Stomach (tissue), 9 donors: ENCODE data around the gene HINT1. TPM values are rescaled to one million over a fixed set of nuclear protein-coding genes. Genes with fewer than 3 reads are reported as not detected.

Source experiments
- DNase-seq, 2 donors: peaks; one replicate each; pipeline versions ENCODE4 v3.0.0 to v3.0.0-alpha.2; 2013 to 2019
- H3K27ac ChIP-seq, 5 donors: fragments of 200-600 bp in 4 of 5; sonication (generic) in 4 of 5; one replicate each; pipeline ENCODE4 v1.5.1; 2013 to 2019; ENCODE audit warnings: mild to moderate bottlenecking in 1 of 5, moderate library complexity in 1 of 5
- H3K27me3 ChIP-seq, 3 donors: fragments of 200-600 bp; sonication (generic); one replicate each; pipeline ENCODE4 v1.5.1; 2017 to 2019; ENCODE audit warnings: mixed run types in 1 of 3
- H3K36me3 ChIP-seq, 4 donors: fragments of 200-600 bp; sonication (generic); 1 replicate in 3 of 4; 2 replicates in 1 of 4; pipeline ENCODE4 v1.5.1; 2016 to 2019
- H3K4me1 ChIP-seq, 4 donors: fragments of 200-600 bp; sonication (generic); one replicate each; pipeline ENCODE4 v1.5.1; 2016 to 2019
- H3K4me3 ChIP-seq, 4 donors: fragments of 200-600 bp; sonication (generic) in 3 of 4; one replicate each; pipeline ENCODE4 v1.5.1; 2016 to 2019; ENCODE audit warnings: mild to moderate bottlenecking in 1 of 4
- H3K9me3 ChIP-seq, 4 donors: fragments of 200-600 bp; sonication (generic); one replicate each; pipeline ENCODE4 v1.5.1; 2016 to 2019
- EP300 ChIP-seq: sonication (generic); formaldehyde crosslinking; IDR thresholded peaks from one replicate; pipeline ENCODE4 v1.6.1; 2017; ENCODE audit warnings: antibody characterized with exemption
- POLR2A ChIP-seq, 4 donors: fragments of 450-650 bp; IDR thresholded peaks; one replicate each; pipeline ENCODE4 v1.6.1; 2016; ENCODE audit warnings: antibody characterized with exemption in 4 of 4, control low read depth in 2 of 4, mild to moderate bottlenecking in 1 of 4, moderate library complexity in 1 of 4
- POLR2AphosphoS5 ChIP-seq, 3 donors: sonication (generic); formaldehyde crosslinking; IDR thresholded peaks; one replicate each; pipeline ENCODE4 v1.6.1; 2016; ENCODE audit warnings: antibody characterized with exemption in 3 of 3
- WGBS, 5 donors: extraction: QIAGEN DNeasy Blood & Tissue Kit in 3 of 5; methylation state at CpG; one replicate each; pipeline versions ENCODE4 v1.1.5 to v1.1.7; 2013 to 2018; 5-methylcytosine and 5-hydroxymethylcytosine counted together
- intact Hi-C: fragments of 100-400 bp; cut with DNase I; formaldehyde crosslinking; loops from one replicate; pipeline ENCODE4 v1.15.1; 2023; ENCODE audit warnings: low total_unique reads
- polyA plus RNA-seq, 3 donors: library from polyadenylated mRNA; stranded (reverse); fragments of 200-250 nt; gene quantifications; one replicate each; pipeline ENCODE4 v1.2.3, GENCODE V29; 2013
- total RNA-seq, 5 donors: library from RNA; depleted of rRNA; stranded (reverse); fragments of >200 nt; gene quantifications; one replicate each; pipeline versions ENCODE4 v1.1.0 to v1.2.3, GENCODE V29; 2014 to 2016
- TF ChIP-seq, protein P1 (sequence below), 7 experiments: fragments of 450-650 bp in 4 of 7; fragments of 200-600 bp in 3 of 7; sonication (generic) in 3 of 7; IDR thresholded peaks; one replicate each; pipeline ENCODE4 v1.5.1; 2016 to 2019; ENCODE audit warnings: antibody characterized with exemption in 7 of 7, control low read depth in 2 of 7, mild to moderate bottlenecking in 1 of 7
- donor health status: healthy with polysubstance abuse.
- donor health status: Bipolar disorder and iron deficiency.
- donor health status: healthy.

The HINT1 gene
- total and polyA plus RNA-seq, 8 donors: 120 to 683 (median 247) TPM

DNA sequence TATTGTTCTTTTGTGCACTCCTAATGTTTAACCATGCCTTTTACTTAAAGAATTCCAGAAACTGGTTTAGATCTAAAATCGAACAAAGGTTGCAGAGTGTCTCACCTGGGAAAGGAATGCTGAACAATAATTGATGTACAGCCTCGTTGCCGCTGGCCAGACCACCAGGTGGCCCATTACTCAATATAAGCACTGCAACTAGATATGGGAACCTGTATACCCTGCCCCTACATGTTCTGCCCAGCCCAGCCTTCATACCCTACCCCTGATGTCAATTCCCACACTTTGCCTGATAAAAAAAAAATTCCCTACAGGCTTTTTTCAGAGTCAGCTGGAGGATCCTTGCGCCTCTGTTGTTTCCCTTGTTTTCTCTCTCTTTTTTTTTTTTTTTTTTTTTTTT is 13.8 kb downstream of the HINT1 start:
- H3K27me3 ChIP-seq: no peaks in the 10 kb centered on the region
- no peak for DNase-seq
- no peaks in the 10 kb centered on the region for H3K9me3 ChIP-seq
- no peak for TF ChIP-seq EP300
- H3K27ac ChIP-seq: no peak overlapping the region
- 77 to 87% (median 80%) methylated on average over 4 of the region's 4 CpGs for WGBS, 5 donors
- intact Hi-C loops: loop anchor here (10.0 kb wide), 1 partner anchor 274 kb away; no protein-coding TSS in a partner anchor
- H3K36me3 ChIP-seq: peaks cover 0 to 3% (median under 1%) of the 10 kb centered on the region in 4 donors
- no peak overlapping the region for H3K4me3 ChIP-seq
- no peaks in the 10 kb centered on the region for H3K4me1 ChIP-seq

DNA sequence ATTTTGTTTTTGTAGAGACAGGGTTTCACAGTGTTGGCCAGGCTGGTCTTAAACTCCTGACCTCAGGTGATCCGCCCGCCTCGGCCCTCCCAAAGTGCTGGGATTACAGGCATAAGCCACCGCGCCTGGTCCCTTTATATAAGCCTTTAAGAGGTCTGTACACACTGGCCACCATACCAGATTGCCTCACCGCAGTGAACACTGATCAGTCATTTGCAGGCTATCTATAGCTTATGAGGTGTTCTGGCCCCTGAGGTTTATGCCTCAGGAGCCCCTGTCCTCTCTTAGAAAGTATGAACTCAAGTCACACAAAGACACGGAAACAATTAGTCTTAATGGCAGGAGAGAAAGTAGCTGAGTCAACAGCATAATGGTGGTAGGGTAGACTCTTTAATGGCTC is 14.6 kb downstream of the HINT1 start:
- Histone ChIP-seq H3K4me1 (no peaks in the 10 kb centered on the region), H3K9me3 (no peaks in the 10 kb centered on the region), H3K27ac (no peak overlapping the region), H3K27me3 (no peaks in the 10 kb centered on the region), H3K36me3 (no peaks in the 10 kb centered on the region), H3K4me3 (no peak overlapping the region)
- no peak for TF ChIP-seq EP300
- TF ChIP-seq POLR2A (IDR thresholded peaks at IDR 0.05): no peak
- no peak for TF ChIP-seq POLR2AphosphoS5 (IDR thresholded peaks at IDR 0.05)
- TF ChIP-seq, protein P1, sequence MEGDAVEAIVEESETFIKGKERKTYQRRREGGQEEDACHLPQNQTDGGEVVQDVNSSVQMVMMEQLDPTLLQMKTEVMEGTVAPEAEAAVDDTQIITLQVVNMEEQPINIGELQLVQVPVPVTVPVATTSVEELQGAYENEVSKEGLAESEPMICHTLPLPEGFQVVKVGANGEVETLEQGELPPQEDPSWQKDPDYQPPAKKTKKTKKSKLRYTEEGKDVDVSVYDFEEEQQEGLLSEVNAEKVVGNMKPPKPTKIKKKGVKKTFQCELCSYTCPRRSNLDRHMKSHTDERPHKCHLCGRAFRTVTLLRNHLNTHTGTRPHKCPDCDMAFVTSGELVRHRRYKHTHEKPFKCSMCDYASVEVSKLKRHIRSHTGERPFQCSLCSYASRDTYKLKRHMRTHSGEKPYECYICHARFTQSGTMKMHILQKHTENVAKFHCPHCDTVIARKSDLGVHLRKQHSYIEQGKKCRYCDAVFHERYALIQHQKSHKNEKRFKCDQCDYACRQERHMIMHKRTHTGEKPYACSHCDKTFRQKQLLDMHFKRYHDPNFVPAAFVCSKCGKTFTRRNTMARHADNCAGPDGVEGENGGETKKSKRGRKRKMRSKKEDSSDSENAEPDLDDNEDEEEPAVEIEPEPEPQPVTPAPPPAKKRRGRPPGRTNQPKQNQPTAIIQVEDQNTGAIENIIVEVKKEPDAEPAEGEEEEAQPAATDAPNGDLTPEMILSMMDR (IDR thresholded peaks at IDR 0.05): no peak
- DNase-seq: no peak
- intact Hi-C loops: loop anchor here (10.0 kb wide), 1 partner anchor 274 kb away; no protein-coding TSS in a partner anchor
- 91 to 92% (median 92%) methylated on average over 7 of the region's 7 CpGs for WGBS, 5 donors

DNA sequence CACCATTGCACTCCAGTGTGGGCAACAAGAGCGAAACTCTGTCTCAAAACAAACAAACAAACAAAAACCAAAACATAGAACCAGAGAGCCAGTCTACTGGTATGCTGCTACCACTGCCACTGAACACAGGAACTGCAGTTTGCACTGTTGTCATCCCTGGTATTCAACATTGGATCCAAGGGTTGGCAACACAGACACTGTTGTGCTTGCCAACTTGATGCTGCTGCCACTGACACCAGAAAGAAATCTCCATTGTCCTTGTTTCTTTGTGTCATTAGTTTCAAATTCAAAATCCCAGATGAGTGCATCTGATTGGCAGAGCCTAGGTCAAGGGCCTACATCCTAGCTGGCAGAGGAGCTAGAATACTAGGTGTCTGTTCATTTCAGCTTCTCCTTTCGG is 16.2 kb downstream of the HINT1 start:
- Histone ChIP-seq H3K9me3 (no peaks in the 10 kb centered on the region), H3K4me1 (no peaks in the 10 kb centered on the region), H3K4me3 (no peak overlapping the region), H3K27ac (no peak overlapping the region), H3K36me3 (no peaks in the 10 kb centered on the region), H3K27me3 (no peaks in the 10 kb centered on the region)
- DNase-seq: no peak
- TF ChIP-seq POLR2AphosphoS5 (IDR thresholded peaks at IDR 0.05) (no peak), POLR2A (IDR thresholded peaks at IDR 0.05) (no peak), EP300 (no peak)
- TF ChIP-seq, protein P1 (IDR thresholded peaks at IDR 0.05): no peak
- intact Hi-C loops: no loop called here
- 75 to 100% (median 94%) methylated on average over 2 of the region's 2 CpGs for WGBS, 5 donors

DNA sequence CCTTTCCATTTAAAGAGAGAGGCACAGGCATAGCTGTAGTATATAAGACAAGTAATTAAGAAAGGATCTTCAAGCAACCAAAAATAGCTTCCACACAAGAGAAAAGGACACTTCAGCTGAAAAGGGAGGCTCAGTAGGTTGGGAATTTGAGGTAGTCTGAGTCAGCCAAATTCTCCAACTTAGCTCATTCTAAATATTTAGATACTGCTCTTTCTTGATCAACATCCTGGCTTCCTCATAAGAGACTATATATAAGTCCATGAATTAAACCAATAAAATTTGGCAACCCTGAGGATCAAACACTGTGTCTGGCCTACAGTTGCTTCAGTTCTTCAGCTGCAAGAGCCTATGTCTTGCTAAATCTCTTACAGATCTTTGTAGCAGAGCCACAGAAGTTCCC is 17.8 kb downstream of the HINT1 start:
- Histone ChIP-seq H3K4me1 (no peaks in the 10 kb centered on the region), H3K9me3 (no peaks in the 10 kb centered on the region), H3K36me3 (no peaks in the 10 kb centered on the region), H3K27me3 (no peaks in the 10 kb centered on the region), H3K4me3 (no peak overlapping the region), H3K27ac (no peak overlapping the region)
- TF ChIP-seq POLR2A (IDR thresholded peaks at IDR 0.05): no peak
- no peak for DNase-seq
- intact Hi-C loops: no loop called here

DNA sequence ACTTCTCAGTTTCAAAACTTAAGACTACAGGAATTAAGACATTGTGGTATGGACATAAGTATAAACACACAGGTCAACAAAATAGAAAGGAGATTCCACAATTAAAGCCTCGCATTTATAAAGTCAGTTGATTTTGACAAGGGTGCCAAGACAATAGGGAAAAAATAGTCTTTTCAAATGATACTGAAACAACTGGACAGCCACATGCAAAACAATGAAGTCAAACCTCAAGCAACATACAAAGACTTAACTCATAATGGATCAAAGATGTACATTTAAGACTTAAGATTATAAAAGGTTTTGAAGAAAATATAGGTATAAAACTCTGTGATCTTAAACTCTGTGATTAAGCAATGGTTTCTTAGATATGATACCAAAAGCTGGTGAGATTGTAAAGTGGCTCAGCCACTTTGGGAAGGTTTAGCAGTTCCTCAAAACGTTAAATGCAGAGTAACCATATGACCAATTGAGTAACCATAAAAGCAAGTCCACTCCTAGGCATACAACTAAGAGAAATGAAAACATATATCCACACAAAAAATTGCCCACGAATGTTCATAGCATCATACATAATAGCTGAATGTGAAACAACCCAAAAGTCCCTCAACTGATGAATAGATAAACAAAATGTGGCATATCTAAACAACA is 22.0 kb downstream of the HINT1 start:
- no peak overlapping the region for H3K4me3 ChIP-seq
- H3K27ac ChIP-seq: no peak overlapping the region
- intact Hi-C loops: no loop called here
- H3K4me1 ChIP-seq: no peaks in the 10 kb centered on the region
- H3K27me3 ChIP-seq: no peaks in the 10 kb centered on the region
- DNase-seq: no peak
- no peaks in the 10 kb centered on the region for H3K36me3 ChIP-seq
- no peaks in the 10 kb centered on the region for H3K9me3 ChIP-seq
- TF ChIP-seq EP300 (no peak), POLR2AphosphoS5 (IDR thresholded peaks at IDR 0.05) (no peak), POLR2A (IDR thresholded peaks at IDR 0.05) (no peak)
- TF ChIP-seq, protein P1 (IDR thresholded peaks at IDR 0.05): no peak
- WGBS, 5 donors: 48 to 59% (median 55%) methylated on average over 3 of the region's 3 CpGs
